NK-92 treated with Interleukin-12 subunit alpha and Interleukin-12 subunit beta, amount 100 ng/mL, for 24 hours (cell line): ENCODE results near the gene BRINP2.
"Not testable (repeated sequence)": the region's sequence is repeated elsewhere in the genome, so short reads cannot be mapped to it uniquely, and the experiment has no call there.

ENCODE experiments used
- DNase-seq: peaks from one replicate; lab custom pipeline; 2025; lab: John Stamatoyannopoulos, UW

The BRINP2 gene

GRCh38 chr1:177311586-177311985, 140.8 kb downstream of the BRINP2 start:
- DNase-seq = no peak

GRCh38 chr1:177315261-177315660, 144.5 kb downstream of the BRINP2 start:
- no peak for DNase-seq

- no peak for DNase-seq
Observed at GRCh38 chr1:177315761-177316160, 145.0 kb downstream of the BRINP2 start.

- DNase-seq = not testable (repeated sequence)
Observed at GRCh38 chr1:177321434-177321833, 150.7 kb downstream of the BRINP2 start.

- no peak for DNase-seq
Observed at GRCh38 chr1:177328251-177328650, 157.5 kb downstream of the BRINP2 start.

GRCh38 chr1:177329871-177330270, 159.1 kb downstream of the BRINP2 start:
- no peak for DNase-seq
